Chondrocyte (in vitro differentiated cells): Measurements from ENCODE around the gene MEN1. TPM values are rescaled to one million over a fixed set of nuclear protein-coding genes. Genes with fewer than 3 reads are reported as not detected.
A peak's percentile ranks its signal among the peaks of the same experiment; 100 is the strongest.

Source experiments
- DNase-seq: peaks from one replicate; pipeline ENCODE4 v3.0.0; 2021; ENCODE audit warnings: mixed read lengths, low spot score
- H3K27ac Mint-ChIP-seq: one replicate; pipeline ENCODE4 v1.8.0; 2021; ENCODE audit warnings: mild to moderate bottlenecking, moderate library complexity, mixed read lengths; ENCODE audit not compliant: unreplicated experiment
- H3K27me3 Mint-ChIP-seq: 2 replicates; pipeline ENCODE4 v1.8.0; 2021; ENCODE audit warnings: low read depth, mixed read lengths
- H3K36me3 Mint-ChIP-seq: 2 replicates; pipeline ENCODE4 v1.8.0; 2021; ENCODE audit warnings: low read depth, mixed read lengths
- H3K4me1 Mint-ChIP-seq: 2 replicates; pipeline ENCODE4 v1.8.0; 2021; ENCODE audit warnings: low read depth, mild to moderate bottlenecking, mixed read lengths
- H3K4me3 Mint-ChIP-seq: one replicate; pipeline ENCODE4 v1.8.0; 2021; ENCODE audit warnings: mild to moderate bottlenecking, moderate library complexity, mixed read lengths; ENCODE audit not compliant: unreplicated experiment
- H3K9me3 Mint-ChIP-seq: 2 replicates; pipeline ENCODE4 v1.8.0; 2021; ENCODE audit warnings: low read depth, mixed read lengths
- CTCF ChIP-seq: fragments of 200-600 bp; sonication (generic); IDR thresholded peaks from 2 replicates; pipeline ENCODE4 v1.5.0; 2021; ENCODE audit warnings: antibody characterized with exemption, mild to moderate bottlenecking, moderate library complexity
- total RNA-seq: library from RNA; stranded (reverse); gene quantifications from 3 replicates; pipeline ENCODE4 v1.2.1, GENCODE V29; 2021

Gene MEN1
- total RNA-seq, 1 donor from 2014 or later = 19.5 TPM

- no peak for TF ChIP-seq CTCF
- Mint-ChIP-seq H3K27me3 (no peaks in the 10 kb centered on the region), H3K4me1 (no peaks in the 10 kb centered on the region), H3K36me3 (no peaks in the 10 kb centered on the region), H3K9me3 (no peaks in the 10 kb centered on the region), H3K4me3 (no peak overlapping the region), H3K27ac (no peak overlapping the region)
- DNase-seq = peak; percentile 86
Observed at GRCh38 chr11:64836448-64837072, 26.2 kb upstream of the MEN1 start.

DNA sequence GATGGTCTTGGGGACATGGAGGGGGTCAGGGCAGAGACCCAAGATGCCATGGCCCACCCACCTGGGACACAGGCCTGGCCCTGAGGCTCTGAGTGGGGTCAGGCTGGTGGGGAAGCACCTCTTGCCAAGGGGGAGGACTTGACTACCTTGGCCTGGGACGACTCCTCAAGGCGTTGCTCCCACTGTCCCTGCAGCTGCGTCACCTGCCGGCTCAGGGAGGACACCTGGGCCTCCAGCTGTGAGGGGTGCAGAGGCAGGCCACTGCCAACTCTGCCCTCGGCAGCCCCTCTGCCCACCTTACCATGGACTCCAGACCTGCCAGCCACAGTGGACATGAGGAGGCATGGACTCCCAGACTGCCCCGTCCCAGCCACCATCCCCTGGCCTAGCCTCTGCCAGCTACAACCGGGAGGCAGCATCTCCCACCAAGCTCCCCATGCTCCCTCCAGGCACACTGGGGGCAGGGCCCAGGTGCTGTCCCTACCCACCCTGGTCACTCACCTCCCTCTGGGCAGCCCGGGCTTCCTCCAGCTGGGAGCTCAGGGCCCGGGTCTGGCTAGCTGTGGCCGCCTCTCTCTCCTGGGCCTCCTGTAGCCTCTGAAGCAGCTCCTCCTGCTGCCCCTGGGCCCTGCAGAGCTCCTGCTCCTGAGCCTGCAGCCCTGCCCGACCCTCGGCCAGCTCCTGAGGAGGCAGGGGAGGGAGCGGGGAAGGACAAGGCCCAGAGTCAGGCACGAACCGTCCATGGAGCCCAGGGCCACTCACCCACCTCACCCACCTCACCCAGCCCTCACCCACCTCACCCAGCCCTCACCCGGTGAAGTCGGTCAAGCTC lies 25.5 kb upstream of the MEN1 start:
- no peaks in the 10 kb centered on the region for H3K36me3 Mint-ChIP-seq
- H3K9me3 Mint-ChIP-seq = no peaks in the 10 kb centered on the region
- H3K27me3 Mint-ChIP-seq = no peaks in the 10 kb centered on the region
- peak; percentile 80 for DNase-seq
- no peak for TF ChIP-seq CTCF
- no peak overlapping the region for H3K4me3 Mint-ChIP-seq
- no peak overlapping the region for H3K27ac Mint-ChIP-seq
- no peaks in the 10 kb centered on the region for H3K4me1 Mint-ChIP-seq

DNA sequence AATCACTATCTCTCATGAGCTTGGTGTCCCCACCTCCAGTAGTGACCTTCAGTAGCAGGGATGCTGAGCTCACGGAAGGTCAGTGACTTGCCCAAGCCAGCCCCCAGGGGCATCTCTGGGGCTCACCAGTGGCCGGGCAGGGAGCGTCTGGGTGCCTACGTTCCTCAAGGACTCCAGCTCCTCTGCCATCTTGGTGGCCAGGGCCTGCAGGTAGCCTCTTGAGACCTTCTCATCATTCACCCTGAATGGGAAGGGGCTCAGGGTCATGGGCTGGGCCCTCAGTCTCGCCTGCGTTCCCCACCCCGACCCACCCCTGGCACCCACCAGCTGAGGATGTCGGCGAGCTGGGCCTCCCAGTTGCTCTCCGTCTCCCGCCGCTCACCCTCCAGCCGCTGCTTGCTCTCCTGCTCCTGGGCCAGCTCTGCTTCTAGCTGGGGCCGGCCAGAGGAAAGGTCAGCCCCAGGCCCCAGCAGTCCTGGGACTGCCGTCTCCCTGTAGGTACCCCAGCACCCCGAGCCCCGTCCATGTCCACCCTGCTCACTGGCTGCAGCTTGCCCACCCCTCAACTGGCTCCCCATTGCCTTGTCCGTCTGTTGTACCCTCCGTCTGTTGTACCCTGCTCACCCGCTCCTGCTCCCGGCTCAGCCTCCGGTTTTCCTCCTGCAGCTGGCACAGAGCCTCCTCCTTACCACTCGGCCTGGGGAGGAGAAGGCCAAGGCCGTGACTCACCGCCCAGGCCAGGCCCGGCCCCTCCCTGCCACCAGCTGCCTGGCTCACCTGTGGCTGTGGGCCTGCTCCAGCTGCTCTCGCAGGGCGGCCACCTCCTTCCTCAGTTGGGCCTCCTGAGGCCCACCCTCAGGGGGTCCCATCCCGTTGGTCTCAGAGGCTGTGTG lies 24.6 kb upstream of the MEN1 start:
- no peak for TF ChIP-seq CTCF
- Mint-ChIP-seq H3K9me3 (no peaks in the 10 kb centered on the region), H3K4me3 (no peak overlapping the region), H3K4me1 (no peaks in the 10 kb centered on the region), H3K27me3 (no peaks in the 10 kb centered on the region), H3K36me3 (no peaks in the 10 kb centered on the region), H3K27ac (no peak overlapping the region)
- DNase-seq = no peak

DNA sequence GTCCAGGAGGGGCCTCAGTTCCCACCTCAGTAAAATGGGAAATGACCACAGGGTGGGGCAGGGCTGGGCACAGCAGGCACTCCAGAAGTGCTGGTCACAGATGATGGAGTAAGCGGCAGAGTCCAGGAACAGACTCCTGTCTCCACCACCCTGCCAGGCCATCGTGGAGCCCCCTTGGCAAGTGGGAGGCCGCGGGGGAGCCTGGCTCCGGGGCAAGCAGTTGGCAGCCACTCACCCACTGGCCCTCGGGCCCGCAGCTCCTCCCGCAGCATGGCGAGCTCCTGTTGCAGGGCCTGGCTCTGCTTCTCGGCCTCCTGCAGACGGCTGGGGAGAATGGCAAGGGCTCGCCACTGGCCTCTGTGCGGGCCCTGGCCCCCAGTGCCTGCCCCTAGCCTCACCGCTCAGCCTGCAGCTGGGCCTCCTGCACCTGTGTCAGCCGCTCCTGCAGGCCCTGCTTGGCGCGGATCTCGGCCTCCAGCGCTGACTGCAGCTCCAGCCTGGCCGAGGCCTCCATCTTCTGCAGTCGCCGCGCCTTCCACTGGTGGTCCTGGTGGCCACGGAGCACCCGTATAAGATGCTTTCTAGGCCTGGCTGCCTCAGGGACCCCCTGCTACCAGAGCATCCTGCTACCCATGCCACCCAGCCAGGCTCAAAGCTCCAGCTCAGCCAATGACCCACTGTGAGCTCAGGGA lies 23.8 kb upstream of the MEN1 start:
- TF ChIP-seq CTCF = no peak
- H3K36me3 Mint-ChIP-seq = no peaks in the 10 kb centered on the region

More for the DNA sequence above, 23.8 kb upstream of the MEN1 start:
- no peak for DNase-seq
- no peaks in the 10 kb centered on the region for H3K27me3 Mint-ChIP-seq
- no peaks in the 10 kb centered on the region for H3K9me3 Mint-ChIP-seq
- no peak overlapping the region for H3K4me3 Mint-ChIP-seq
- H3K27ac Mint-ChIP-seq = no peak overlapping the region
- no peaks in the 10 kb centered on the region for H3K4me1 Mint-ChIP-seq
